T47D (cell line): ENCODE data around the gene ZBTB18.
A peak's percentile ranks its signal among the peaks of the same experiment; 100 is the strongest.
"Not testable (repeated sequence)": the region's sequence is repeated elsewhere in the genome, so short reads cannot be mapped to it uniquely, and the experiment has no call there.

Source experiments
- DNase-seq, 2 experiments: peaks; one replicate each; pipeline versions ENCODE4 v3.0.0 to v3.0.0-alpha.2; 2011 to 2012; ENCODE audit warnings: low read depth in 1 of 2, low spot score in 1 of 2
- JUND ChIP-seq: IDR thresholded peaks from 2 replicates; pipeline ENCODE4 v1.6.1; 2012; ENCODE audit warnings: low read depth
- in situ Hi-C: cut with HindIII; loops from 2 replicates; pipeline ENCODE4 v1.10.0; 2016; ENCODE audit warnings: low sequenced_read_pairs, low pct_unique_long_range_greater_than_20kb

Gene ZBTB18

DNA sequence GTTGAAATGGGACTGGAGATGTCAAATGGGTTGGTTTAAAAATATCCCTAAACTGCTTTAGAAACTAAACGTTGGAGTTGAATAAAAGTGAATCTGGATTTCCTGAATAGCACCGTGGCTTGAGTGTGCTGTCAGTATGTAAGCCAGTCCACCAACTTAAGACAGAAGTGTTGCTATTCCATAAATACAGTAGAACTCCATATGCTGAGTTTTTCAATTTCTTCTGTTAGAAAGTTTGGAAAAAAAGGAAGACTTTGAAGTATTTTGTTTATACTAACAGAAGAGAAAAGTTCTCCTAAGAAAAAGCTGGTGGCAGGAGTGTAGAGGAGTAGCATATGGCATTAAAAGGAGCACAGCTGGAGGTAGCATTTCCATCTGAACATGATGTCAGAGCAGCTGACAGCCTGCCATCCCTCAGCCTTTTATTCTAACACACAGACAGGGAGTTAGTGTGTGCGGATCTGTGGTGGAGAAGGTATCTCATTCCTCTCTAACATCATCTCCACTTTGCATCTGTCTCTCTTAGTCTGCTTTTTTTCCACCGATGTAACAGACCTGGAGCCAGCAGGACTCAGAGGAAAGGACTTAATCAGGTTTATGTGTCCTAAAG lies at the start of gene ZBTB18:
Gene ZBTB18, plus strand, starts transcription at position 449 of the 610 bp plus-strand sequence. Its CDS starts 149 bp downstream, at position 598.
- no peak for TF ChIP-seq JUND
- in situ Hi-C loops: no loop called here
- no peak for DNase-seq

DNA sequence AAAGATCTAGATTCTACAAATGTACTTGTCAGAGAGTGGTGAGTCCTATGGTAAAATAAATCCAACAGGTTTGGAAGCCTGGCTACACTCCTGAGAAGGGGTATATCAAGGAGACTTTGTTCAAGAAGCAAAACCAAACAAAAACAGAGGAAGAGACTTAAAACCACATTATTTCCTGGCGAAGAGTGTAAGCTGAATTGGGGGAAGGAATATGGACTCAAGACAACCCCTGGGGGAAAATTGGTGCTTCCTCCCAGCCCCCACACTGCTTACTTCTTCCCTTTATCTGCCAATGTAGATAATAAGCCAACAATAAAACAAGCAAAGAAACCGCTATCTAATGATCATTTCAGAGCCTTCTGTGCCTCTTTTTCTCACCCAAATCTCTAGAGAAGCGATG lies 48.4 kb upstream of the ZBTB18 start:
- no peak for TF ChIP-seq JUND
- in situ Hi-C loops: no loop called here

DNA sequence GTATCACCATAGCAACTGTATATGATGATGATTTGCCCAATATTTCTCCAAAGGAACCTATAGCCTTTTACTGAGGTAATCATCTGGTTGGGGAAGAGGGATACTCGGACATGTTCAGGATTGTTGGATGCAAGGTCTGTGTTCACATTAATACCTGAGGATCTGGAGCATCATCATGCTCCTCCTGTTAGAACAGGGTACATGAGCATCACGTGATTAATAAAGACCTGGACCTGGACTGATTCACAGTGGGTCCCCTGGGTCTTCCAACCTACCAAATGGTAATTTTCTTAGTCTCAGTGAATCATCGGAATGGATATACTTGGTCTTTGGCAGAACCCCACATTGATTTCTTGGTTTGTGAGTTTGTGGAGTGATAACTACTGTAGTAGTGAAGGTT lies 45.6 kb upstream of the ZBTB18 start:
- in situ Hi-C loops: no loop called here
- no peak for TF ChIP-seq JUND
- DNase-seq: no peak

More for the DNA sequence above, 48.4 kb upstream of the ZBTB18 start:
- no peak for DNase-seq

DNA sequence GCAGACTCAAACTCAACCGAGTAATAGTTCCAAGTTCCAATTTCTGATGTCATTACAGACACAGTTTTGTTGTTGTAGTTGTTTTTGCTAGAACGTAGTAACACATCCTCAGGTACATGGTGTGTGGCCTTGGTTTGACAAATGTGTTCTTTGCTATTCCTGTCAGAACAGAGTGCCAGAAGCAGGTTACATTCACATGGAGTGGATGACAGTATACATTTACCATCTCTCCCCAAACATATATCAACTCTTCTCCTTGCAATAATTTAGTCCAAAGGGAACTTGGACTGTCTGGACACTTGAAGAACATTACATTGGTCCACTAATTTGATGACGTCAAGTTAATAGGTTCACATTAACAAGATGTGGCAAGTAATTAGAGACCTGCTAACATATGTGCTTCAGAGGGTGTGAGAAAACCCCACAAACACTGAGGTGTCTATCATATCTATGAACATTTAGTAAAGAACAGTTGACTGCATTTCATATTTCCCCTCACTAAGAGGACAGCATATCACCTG lies 44.6 kb upstream of the ZBTB18 start:
- TF ChIP-seq JUND: no peak
- in situ Hi-C loops: no loop called here
- DNase-seq: no peak

DNA sequence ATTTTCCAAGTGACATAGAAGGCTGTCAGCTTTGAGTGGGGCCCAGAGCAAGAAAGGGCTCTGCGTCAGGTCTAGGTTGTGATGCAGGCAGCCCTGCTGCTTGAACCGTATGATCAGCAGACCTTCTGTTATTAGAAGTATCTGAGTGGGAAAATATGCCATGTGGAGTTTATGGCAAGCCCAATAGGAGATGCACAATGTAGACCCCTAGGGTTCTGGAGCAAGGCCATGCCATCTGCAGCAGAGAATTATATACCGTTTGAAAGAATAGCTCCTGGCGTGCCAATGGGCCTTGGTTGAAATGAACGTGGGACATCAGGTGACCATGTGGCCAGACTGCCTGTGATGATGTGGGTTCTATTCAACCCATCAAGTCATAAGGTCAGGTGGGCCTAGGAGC lies 44.1 kb upstream of the ZBTB18 start:
- no peak for TF ChIP-seq JUND
- in situ Hi-C loops: no loop called here
- no peak for DNase-seq

DNA sequence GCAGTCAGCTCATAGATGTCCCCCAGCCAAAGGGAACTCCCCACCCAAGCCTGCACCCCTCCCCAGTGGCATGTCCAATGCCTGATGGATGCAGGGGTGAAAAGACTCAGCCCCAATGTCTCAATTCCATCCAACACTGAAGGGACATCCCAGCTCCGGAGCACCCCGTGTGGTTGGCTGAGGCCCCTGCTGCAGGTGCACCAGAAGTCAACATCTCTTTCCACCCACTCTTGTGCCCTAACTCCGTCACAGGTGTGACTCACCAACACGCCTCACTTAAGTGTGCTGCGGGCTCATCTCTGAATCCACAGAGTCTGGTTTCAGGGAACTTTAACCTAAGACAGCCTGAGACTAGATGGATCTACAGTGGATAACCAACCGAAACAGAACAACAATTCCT lies 40.9 kb upstream of the ZBTB18 start:
- DNase-seq: no peak
- TF ChIP-seq JUND: no peak
- in situ Hi-C loops: no loop called here

DNA sequence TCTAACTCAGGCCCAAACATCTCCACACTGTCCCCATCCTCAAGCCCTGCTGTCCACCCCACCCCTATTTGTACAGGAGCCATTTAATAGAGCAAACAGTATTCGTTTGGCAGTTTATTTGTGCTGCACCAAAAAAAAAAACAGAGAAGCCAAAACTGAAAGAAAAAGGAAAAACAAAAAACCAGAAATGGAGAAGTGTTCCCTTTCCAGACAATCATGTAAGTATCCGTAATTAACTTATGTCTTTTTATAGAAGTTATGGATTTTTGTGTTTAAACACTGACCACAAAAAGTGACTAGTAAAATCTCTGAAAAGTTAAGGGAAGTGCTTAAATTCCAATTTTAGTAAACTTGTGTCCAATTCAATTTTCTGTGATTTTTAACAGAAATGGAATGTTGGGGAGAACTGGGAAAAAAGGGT lies 40.4 kb upstream of the ZBTB18 start:
- in situ Hi-C loops: no loop called here
- DNase-seq: no peak
- TF ChIP-seq JUND: no peak

DNA sequence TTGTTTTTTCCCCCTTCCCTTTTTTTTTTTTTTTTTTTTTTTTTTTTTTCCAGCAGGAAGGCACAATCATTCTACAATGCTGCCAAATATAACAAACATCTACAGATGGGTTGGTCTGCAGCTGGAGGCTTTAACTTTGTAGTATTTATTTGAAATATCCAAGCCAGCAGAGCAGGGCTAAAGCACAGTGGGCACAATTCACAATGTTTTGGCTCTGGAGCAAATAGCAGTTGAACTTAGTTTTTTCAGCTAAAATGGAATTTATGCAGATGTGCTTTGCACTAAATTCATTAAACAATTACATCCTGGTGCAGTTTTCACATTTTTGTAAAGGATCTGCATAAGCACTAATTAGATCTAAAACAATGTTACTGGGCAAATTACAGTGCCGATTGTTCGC lies 39.8 kb upstream of the ZBTB18 start:
- DNase-seq: no peak
- no peak for TF ChIP-seq JUND
- in situ Hi-C loops: no loop called here

DNA sequence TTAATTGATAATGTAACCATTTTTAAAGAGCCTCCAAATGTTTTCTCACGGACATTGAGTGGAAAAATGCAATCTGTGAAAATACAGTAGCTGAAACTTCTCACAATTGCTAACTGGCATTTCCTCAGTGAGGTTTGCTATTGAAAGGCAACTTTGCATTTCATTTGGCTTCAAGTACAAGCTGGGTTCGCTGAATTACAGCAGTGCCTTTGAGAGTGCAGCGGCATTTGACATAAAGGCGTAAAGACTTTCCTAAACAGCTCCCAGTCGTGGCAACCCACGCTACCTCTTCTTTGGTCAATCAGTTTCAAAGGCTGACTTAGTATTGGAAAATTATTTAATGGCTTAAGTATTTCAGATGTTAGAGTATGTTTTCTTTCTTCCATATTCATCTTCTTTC lies 39.3 kb upstream of the ZBTB18 start:
- in situ Hi-C loops: no loop called here
- no peak for TF ChIP-seq JUND
- no peak for DNase-seq

DNA sequence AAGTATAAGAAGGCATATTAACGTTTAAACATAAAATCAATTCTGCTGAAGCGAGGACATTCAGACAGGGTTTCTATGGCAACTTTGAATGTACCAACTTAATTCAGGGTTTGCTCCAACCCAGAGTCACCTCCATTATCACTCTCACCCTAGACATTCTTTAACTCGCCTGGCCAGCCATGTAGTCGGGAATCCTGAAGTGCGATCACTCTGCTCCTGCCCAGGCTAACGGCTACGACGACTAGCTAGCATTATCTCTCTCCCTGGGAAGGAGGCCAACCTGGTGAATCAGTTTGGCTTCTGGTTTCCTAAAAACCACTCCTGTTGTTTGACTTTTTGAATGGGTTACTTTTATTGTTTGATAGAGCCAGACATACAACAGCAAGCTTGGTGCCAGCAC lies 38.9 kb upstream of the ZBTB18 start:
- no peak for TF ChIP-seq JUND
- in situ Hi-C loops: no loop called here
- no peak for DNase-seq

DNA sequence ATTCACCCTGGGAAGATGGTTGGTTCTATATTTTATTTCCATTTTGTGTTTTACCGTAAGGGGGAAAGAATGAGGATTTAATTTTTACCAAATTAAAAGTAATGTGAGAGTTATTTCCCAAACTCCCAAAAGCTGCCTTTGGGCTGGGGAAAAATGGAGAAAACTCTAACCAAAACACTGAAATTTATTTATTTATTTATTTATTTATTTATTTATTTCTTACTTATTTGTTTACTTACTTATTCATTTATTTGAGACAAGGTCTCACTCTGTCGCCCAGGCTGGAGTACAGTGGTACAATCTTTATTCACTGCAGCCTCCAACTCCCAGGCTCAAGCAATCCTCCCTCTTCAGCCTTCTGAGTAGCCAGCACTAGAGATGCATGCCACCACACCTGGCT lies 38.0 kb upstream of the ZBTB18 start:
- no peak for TF ChIP-seq JUND
- in situ Hi-C loops: no loop called here
- no peak for DNase-seq

DNA sequence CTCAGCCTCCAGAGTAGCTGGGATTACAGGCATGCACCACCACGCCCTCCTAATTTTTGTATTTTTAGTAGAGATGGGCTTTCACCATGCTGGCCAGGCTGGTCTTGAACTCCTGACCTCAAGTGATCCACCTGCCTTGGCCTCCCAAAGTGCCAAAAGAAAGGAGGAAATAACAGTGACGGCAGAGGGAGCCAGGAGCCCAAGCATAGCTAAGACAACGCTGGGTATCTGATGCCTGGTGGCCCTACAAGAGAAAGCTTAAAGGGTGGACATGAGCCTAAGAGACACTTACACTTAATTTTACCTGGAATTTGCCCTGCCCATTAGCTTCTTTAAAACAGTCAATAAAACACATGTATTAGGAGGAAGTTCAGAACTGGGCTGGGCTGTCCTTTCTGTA lies 36.2 kb upstream of the ZBTB18 start:
- DNase-seq: peak in 1 of 2 experiments; percentile 48
- in situ Hi-C loops: not testable (repeated sequence)

DNA sequence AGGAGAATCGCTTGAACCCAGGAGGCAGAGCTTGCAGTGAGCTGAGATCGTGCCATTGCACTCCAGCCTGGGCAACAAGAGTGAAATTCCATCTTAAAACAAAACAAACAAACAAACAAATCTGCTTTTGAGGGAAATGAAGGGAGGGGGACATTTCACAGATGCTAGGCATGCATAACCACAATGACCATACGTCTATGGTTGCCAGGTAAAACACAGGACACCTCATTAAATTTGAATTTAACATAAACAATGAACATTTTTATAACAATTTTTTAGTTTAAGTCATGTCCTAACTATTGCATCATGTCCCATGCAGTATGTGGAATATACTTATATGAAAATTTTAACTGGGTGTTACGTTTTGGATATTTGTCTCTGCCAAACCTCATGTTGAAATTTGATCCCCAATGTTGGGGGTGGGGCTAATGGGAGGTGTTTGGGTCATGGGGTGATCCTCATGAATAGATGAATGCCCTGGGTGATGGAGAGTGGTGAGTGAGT lies 31.0 kb upstream of the ZBTB18 start:
- TF ChIP-seq JUND: no peak
- no peak for DNase-seq
- in situ Hi-C loops: no loop called here

DNA sequence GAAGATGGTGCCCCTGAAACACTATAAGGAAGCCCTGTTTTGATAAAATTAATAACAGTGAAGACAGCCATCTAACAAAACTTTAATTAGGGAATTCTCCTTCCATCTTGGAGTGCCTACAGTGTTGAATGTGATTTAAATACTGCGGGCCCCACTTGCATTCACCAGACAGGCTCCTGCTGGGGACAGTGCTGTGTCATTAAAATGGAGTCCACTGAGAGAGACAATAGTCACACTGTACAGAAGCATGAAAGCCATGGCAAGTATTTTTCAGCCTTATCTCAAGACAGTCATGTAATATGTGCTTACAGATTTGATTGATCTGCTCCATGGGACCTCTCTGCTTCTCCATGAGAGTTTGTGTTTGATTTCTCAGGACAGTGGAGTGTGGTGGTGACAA lies 29.7 kb upstream of the ZBTB18 start:
- no peak for DNase-seq
- in situ Hi-C loops: no loop called here

More for the DNA sequence above, 29.7 kb upstream of the ZBTB18 start:
- no peak for TF ChIP-seq JUND
